GM12878 (cell line): ENCODE measurements around the gene PPRC1. TPM values are rescaled to one million over a fixed set of nuclear protein-coding genes. Genes with fewer than 3 reads are reported as not detected.

Experiments used
- ATAC-seq: fragments of 200-7000 bp; cut with Tn5 transposase; 3 replicates; pipeline ENCODE4 v1.9.1; 2020; ENCODE audit warnings: mild to moderate bottlenecking, moderate library complexity
- BruUV-seq: library from RNA; stranded (reverse); fragments of 400-500 nt; replicated peaks from 2 replicates; lab custom pipeline; 2021; lab: Mats Ljungman, UMichigan
- CTCF ChIA-PET: fragments of 300-600 bp; sonication (Branson Sonifier 250); formaldehyde crosslinking; extraction: SDS; loops from one replicate; lab custom pipeline; 2021; ENCODE audit warnings: inconsistent platforms; lab: Yijun Ruan, JAX
- POLR2A ChIA-PET: fragments of 350-600 bp; formaldehyde crosslinking; extraction: SDS; loops from one replicate; lab custom pipeline; 2021; ENCODE audit warnings: inconsistent platforms; lab: Charles Lee
- RAD21 ChIA-PET: fragments of 300-600 bp; sonication (Branson Sonifier 250); formaldehyde crosslinking; loops from one replicate; lab custom pipeline; 2023; ENCODE audit warnings: antibody characterized with exemption; ENCODE audit not compliant: unreplicated experiment; lab: Charles Lee
- SMC1A ChIA-PET: fragments of 300-600 bp; sonication (Branson Sonifier 250); formaldehyde crosslinking; loops from one replicate; lab custom pipeline; 2023; ENCODE audit not compliant: unreplicated experiment, uncharacterized antibody; lab: Charles Lee
- DNase-seq: peaks from one replicate; pipeline ENCODE4 v3.0.0-alpha.2; 2011; ENCODE audit warnings: low read depth, low spot score
- FAIRE-seq: peaks from 3 replicates; lab custom pipeline; 2011; peaks lifted over from hg19 to GRCh38; lab: Jason Lieb, UNC
- H2AFZ ChIP-seq: 2 replicates; pipeline ENCODE4 v1.6.0; 2011; ENCODE audit warnings: low read depth, low read length, control low read depth; ENCODE audit not compliant: control insufficient read depth
- H3K27ac ChIP-seq: 2 replicates; pipeline ENCODE4 v1.5.1; 2011; ENCODE audit warnings: control low read depth; ENCODE audit not compliant: control insufficient read depth, insufficient read depth
- H3K27me3 ChIP-seq, 2 experiments: replicated peaks in 1 of 2; 2 replicates each; pipeline versions ENCODE4 v1.6.0 to v1.6.1; 2011; ENCODE audit warnings: low read length in 1 of 2; ENCODE audit not compliant: control insufficient read depth in 2 of 2, insufficient read depth in 2 of 2
- H3K36me3 ChIP-seq, 2 experiments: 2 replicates each; pipeline ENCODE4 v1.5.1; 2011; ENCODE audit warnings: low read length in 1 of 2; ENCODE audit not compliant: control insufficient read depth in 2 of 2, insufficient read depth in 2 of 2
- H3K4me1 ChIP-seq: 2 replicates; pipeline ENCODE4 v1.6.1; 2011; ENCODE audit warnings: mild to moderate bottlenecking, low read length, moderate library complexity, mixed read lengths; ENCODE audit not compliant: control insufficient read depth, insufficient read depth
- H3K4me2 ChIP-seq: 2 replicates; pipeline ENCODE4 v1.6.0; 2011; ENCODE audit warnings: control low read depth; ENCODE audit not compliant: control insufficient read depth, insufficient read depth
- H3K4me3 ChIP-seq: fragments of 200-600 bp; sonication (generic); 2 replicates; pipeline ENCODE4 v1.5.1; 2016
- H3K79me2 ChIP-seq: 2 replicates; pipeline ENCODE4 v1.6.0; 2011; ENCODE audit warnings: low read length; ENCODE audit not compliant: control insufficient read depth, insufficient read depth
- H3K9ac ChIP-seq: 2 replicates; pipeline ENCODE4 v1.8.0; 2011; ENCODE audit warnings: low read length, control low read depth, mixed read lengths; ENCODE audit not compliant: control insufficient read depth, insufficient read depth
- H3K9me3 ChIP-seq: replicated peaks from 3 replicates; pipeline ENCODE4 v1.5.1; 2011; ENCODE audit warnings: mild to moderate bottlenecking, low read length; ENCODE audit not compliant: control insufficient read depth, insufficient read depth
- H4K20me1 ChIP-seq: 2 replicates; pipeline ENCODE4 v1.6.0; 2011; ENCODE audit not compliant: control insufficient read depth, insufficient read depth
- BACH1 ChIP-seq: fragments of 450-650 bp; IDR thresholded peaks from 2 replicates; pipeline ENCODE4 v1.6.1; 2017; ENCODE audit warnings: mild to moderate bottlenecking, borderline replicate concordance
- PAX8 ChIP-seq: fragments of 450-650 bp; IDR thresholded peaks from 2 replicates; pipeline ENCODE4 v1.6.1; 2017; ENCODE audit warnings: mild to moderate bottlenecking, moderate library complexity
- ZBTB11 ChIP-seq: fragments of 450-650 bp; formaldehyde crosslinking; IDR thresholded peaks from 2 replicates; pipeline ENCODE4 v1.5.0; 2022; ENCODE audit warnings: mild to moderate bottlenecking, missing genetic modification characterization
- WGBS: methylation state at CpG from one replicate; pipeline ENCODE4 v1.1.6; 2016; ENCODE audit warnings: low lambda C conversion rate; ENCODE audit not compliant: insufficient replicate concordance, insufficient coverage; ENCODE audit errors: missing lambda C conversion rate; 5-methylcytosine and 5-hydroxymethylcytosine counted together
- in situ Hi-C: fragments of 300-500 bp; cut with MboI; formaldehyde crosslinking; loops from 9 replicates; pipeline ENCODE4 v1.14.3; 2018; ENCODE audit warnings: mixed read lengths
- intact Hi-C: fragments of 100-400 bp; cut with micrococcal nuclease; formaldehyde crosslinking; loops from one replicate; pipeline ENCODE4 v1.14.2; 2022; ENCODE audit not compliant: unreplicated experiment
- polyA plus RNA-seq, 11 experiments: library from polyadenylated mRNA; depleted of rRNA in 4 of 11; unstranded in 6 of 11; stranded (reverse) in 5 of 11; fragments of >200 nt; fragmentation: Nextera tagmentation in 4 of 11; fragmentation: Illumina TruSeq in 1 of 11; extraction: Ambion mirVana in 4 of 11; extraction: Trizol in 1 of 11; gene quantifications; 1 replicate in 1 of 11; 2 replicates in 10 of 11; pipeline versions ENCODE4 v1.2.1 to v1.2.3, GENCODE V29; 2011 to 2016; ENCODE audit warnings: inconsistent platforms in 2 of 11, missing spikeins in 2 of 11, low read depth in 1 of 11
- total RNA-seq, 4 experiments: library from RNA; depleted of rRNA in 3 of 4; stranded (reverse); fragments of >200 nt in 3 of 4; fragmentation: Illumina TruSeq in 1 of 4; extraction: Trizol in 1 of 4; gene quantifications; 2 replicates each; pipeline versions ENCODE4 v1.2.1 to v1.2.3, GENCODE V29; 2013 to 2021
- TF ChIP-seq, protein P1 (sequence below): fragments of 450-650 bp; IDR thresholded peaks from 2 replicates; pipeline ENCODE4 v1.6.1; 2014; ENCODE audit warnings: mild to moderate bottlenecking

Gene PPRC1
- total and polyA plus RNA-seq, 10 of the 15 experiments (the other 5 are each of a cell fraction or from before 2014, with no cell fraction given): 13.1 to 69.8 (median 32.4) TPM

DNA sequence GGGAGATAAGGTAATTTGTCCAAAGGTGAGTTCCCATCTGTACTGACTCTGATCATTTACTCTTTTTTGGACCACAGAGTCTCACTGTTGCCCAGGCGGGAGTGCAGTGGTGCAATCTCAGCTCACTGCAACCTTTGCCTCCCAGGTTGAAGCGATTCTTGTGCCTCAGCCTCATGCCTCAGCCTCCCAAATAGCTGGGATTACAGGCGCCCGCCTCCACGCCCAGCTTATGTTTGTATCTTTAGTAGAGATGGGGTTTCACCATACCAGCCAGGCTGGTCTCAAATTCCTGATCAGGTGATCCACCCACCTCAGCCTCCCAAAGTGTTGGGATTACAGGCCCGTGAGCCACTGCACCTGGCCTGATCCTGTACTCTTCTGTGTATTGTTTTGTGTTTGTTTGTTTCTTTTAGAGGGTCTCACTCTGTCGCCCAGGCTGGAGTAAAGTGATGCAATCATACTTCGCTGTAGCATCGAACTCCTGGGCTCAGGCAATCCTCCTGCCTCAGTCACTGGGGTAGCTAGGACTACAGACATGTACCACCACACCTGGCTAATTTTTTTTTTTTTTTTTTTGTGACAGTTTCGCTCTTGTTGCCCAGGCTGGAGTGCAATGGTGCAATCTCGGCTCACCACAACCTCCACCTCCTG is 21.8 kb downstream of the PPRC1 start:
- ChIA-PET RAD21 (interaction anchor here (0.7 to 1.7 kb wide), 2 partner anchors 15 to 297 kb away, joined by 3 to 5 read pairs; partner anchors contain the start of gene C10orf95), CTCF (interaction anchor here (0.6 to 2.1 kb wide), 9 partner anchors 14 to 1329 kb away, joined by 3 to 14 read pairs (median 3); no protein-coding TSS in a partner anchor), SMC1A (interaction anchor here (1.1 kb wide), 1 partner anchor 201 kb away, joined by 3 read pairs; no protein-coding TSS in a partner anchor), POLR2A (interaction anchor here (0.6 to 1.2 kb wide), 3 partner anchors 36 to 304 kb away, joined by 3 to 6 read pairs (median 3); no protein-coding TSS in a partner anchor)
- Histone ChIP-seq H3K27me3 (no peaks in the 10 kb centered on the region), H3K9ac (no peak overlapping the region), H3K79me2 (peaks cover 57% of the 10 kb centered on the region), H3K4me2 (peak overlapping the region; percentile 49; the same call in 1 of the 2 replicates), H3K4me1 (peaks cover 9% of the 10 kb centered on the region), H2AFZ (no peak overlapping the region), H3K36me3 (peaks cover 21 to 44% of the 10 kb centered on the region in 2 experiments), H3K9me3 (no peaks in the 10 kb centered on the region), H3K27ac (no peak overlapping the region), H4K20me1 (no peaks in the 10 kb centered on the region; the same call in none of the 2 replicates), H3K4me3 (peak overlapping the region; percentile 10; the same call in 1 of the 2 replicates)
- DNase-seq (no peak), ATAC-seq (no peak), FAIRE-seq (no peak)
- TF ChIP-seq, protein P1, sequence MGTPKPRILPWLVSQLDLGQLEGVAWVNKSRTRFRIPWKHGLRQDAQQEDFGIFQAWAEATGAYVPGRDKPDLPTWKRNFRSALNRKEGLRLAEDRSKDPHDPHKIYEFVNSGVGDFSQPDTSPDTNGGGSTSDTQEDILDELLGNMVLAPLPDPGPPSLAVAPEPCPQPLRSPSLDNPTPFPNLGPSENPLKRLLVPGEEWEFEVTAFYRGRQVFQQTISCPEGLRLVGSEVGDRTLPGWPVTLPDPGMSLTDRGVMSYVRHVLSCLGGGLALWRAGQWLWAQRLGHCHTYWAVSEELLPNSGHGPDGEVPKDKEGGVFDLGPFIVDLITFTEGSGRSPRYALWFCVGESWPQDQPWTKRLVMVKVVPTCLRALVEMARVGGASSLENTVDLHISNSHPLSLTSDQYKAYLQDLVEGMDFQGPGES: no peak
- TF ChIP-seq PAX8 (no peak), ZBTB11 (CRISPR knock-in tag) (no peak), BACH1 (no peak)
- WGBS: 86% methylated on average over 9 of the region's 11 CpGs
- no TSS peak for BruUV-seq
- in situ Hi-C loops: no loop called here
- intact Hi-C loops: no loop called here
